Stomach (tissue), 9 donors: ENCODE measurements around the gene PPP1R1A. TPM values are rescaled to one million over a fixed set of nuclear protein-coding genes. Genes with fewer than 3 reads are reported as not detected.

Experiments used
- DNase-seq, 2 donors: peaks; one replicate each; pipeline versions ENCODE4 v3.0.0 to v3.0.0-alpha.2; 2013 to 2019
- H3K27ac ChIP-seq, 5 donors: fragments of 200-600 bp in 4 of 5; sonication (generic) in 4 of 5; one replicate each; pipeline ENCODE4 v1.5.1; 2013 to 2019; ENCODE audit warnings: mild to moderate bottlenecking in 1 of 5, moderate library complexity in 1 of 5
- H3K27me3 ChIP-seq, 3 donors: fragments of 200-600 bp; sonication (generic); one replicate each; pipeline ENCODE4 v1.5.1; 2017 to 2019; ENCODE audit warnings: mixed run types in 1 of 3
- H3K36me3 ChIP-seq, 4 donors: fragments of 200-600 bp; sonication (generic); 1 replicate in 3 of 4; 2 replicates in 1 of 4; pipeline ENCODE4 v1.5.1; 2016 to 2019
- H3K4me1 ChIP-seq, 4 donors: fragments of 200-600 bp; sonication (generic); one replicate each; pipeline ENCODE4 v1.5.1; 2016 to 2019
- H3K4me3 ChIP-seq, 4 donors: fragments of 200-600 bp; sonication (generic) in 3 of 4; one replicate each; pipeline ENCODE4 v1.5.1; 2016 to 2019; ENCODE audit warnings: mild to moderate bottlenecking in 1 of 4
- H3K9me3 ChIP-seq, 4 donors: fragments of 200-600 bp; sonication (generic); one replicate each; pipeline ENCODE4 v1.5.1; 2016 to 2019
- EP300 ChIP-seq: sonication (generic); formaldehyde crosslinking; IDR thresholded peaks from one replicate; pipeline ENCODE4 v1.6.1; 2017; ENCODE audit warnings: antibody characterized with exemption
- POLR2A ChIP-seq, 4 donors: fragments of 450-650 bp; IDR thresholded peaks; one replicate each; pipeline ENCODE4 v1.6.1; 2016; ENCODE audit warnings: antibody characterized with exemption in 4 of 4, control low read depth in 2 of 4, mild to moderate bottlenecking in 1 of 4, moderate library complexity in 1 of 4
- POLR2AphosphoS5 ChIP-seq, 3 donors: sonication (generic); formaldehyde crosslinking; IDR thresholded peaks; one replicate each; pipeline ENCODE4 v1.6.1; 2016; ENCODE audit warnings: antibody characterized with exemption in 3 of 3
- WGBS, 5 donors: extraction: QIAGEN DNeasy Blood & Tissue Kit in 3 of 5; methylation state at CpG; one replicate each; pipeline versions ENCODE4 v1.1.5 to v1.1.7; 2013 to 2018; 5-methylcytosine and 5-hydroxymethylcytosine counted together
- intact Hi-C: fragments of 100-400 bp; cut with DNase I; formaldehyde crosslinking; loops from one replicate; pipeline ENCODE4 v1.15.1; 2023; ENCODE audit warnings: low total_unique reads
- polyA plus RNA-seq, 3 donors: library from polyadenylated mRNA; stranded (reverse); fragments of 200-250 nt; gene quantifications; one replicate each; pipeline ENCODE4 v1.2.3, GENCODE V29; 2013
- total RNA-seq, 5 donors: library from RNA; depleted of rRNA; stranded (reverse); fragments of >200 nt; gene quantifications; one replicate each; pipeline versions ENCODE4 v1.1.0 to v1.2.3, GENCODE V29; 2014 to 2016
- TF ChIP-seq, protein P1 (sequence below), 7 experiments: fragments of 450-650 bp in 4 of 7; fragments of 200-600 bp in 3 of 7; sonication (generic) in 3 of 7; IDR thresholded peaks; one replicate each; pipeline ENCODE4 v1.5.1; 2016 to 2019; ENCODE audit warnings: antibody characterized with exemption in 7 of 7, control low read depth in 2 of 7, mild to moderate bottlenecking in 1 of 7
- donor health status: healthy with polysubstance abuse.
- donor health status: Bipolar disorder and iron deficiency.
- donor health status: healthy.

PPP1R1A gene
- total and polyA plus RNA-seq, 8 donors, result 2.6 to 313 (median 5.9) TPM; not detected in 1

DNA sequence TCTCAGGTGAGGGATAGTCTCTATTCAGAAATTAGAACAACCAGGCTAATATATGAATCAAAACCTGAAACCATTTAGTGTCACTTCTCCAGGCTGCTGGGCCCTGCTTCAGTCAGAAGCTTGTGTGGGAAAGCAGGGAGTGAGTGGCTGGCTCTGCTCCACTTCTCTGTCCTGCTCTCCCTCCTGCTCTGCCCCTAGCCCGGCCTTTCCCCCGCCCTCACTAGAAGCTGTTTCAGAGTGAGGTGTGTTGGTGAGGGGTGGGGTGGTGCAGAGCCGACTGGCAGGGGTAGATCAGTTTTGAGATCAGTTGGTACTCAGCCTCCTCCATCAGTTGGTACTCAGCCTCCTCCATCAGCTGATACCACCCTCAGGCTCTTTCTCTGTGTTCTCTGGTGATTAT lies 7.0 kb upstream of the PPP1R1A start:
- TF ChIP-seq POLR2AphosphoS5 (IDR thresholded peaks at IDR 0.05), result no peak
- TF ChIP-seq, protein P1, sequence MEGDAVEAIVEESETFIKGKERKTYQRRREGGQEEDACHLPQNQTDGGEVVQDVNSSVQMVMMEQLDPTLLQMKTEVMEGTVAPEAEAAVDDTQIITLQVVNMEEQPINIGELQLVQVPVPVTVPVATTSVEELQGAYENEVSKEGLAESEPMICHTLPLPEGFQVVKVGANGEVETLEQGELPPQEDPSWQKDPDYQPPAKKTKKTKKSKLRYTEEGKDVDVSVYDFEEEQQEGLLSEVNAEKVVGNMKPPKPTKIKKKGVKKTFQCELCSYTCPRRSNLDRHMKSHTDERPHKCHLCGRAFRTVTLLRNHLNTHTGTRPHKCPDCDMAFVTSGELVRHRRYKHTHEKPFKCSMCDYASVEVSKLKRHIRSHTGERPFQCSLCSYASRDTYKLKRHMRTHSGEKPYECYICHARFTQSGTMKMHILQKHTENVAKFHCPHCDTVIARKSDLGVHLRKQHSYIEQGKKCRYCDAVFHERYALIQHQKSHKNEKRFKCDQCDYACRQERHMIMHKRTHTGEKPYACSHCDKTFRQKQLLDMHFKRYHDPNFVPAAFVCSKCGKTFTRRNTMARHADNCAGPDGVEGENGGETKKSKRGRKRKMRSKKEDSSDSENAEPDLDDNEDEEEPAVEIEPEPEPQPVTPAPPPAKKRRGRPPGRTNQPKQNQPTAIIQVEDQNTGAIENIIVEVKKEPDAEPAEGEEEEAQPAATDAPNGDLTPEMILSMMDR (IDR thresholded peaks at IDR 0.05), result no peak
- Histone ChIP-seq H3K4me1 (peaks cover 0 to 23% (median 8%) of the 10 kb centered on the region in 4 donors), H3K4me3 (no peak overlapping the region), H3K27me3 (peaks cover 0 to under 1% (median 0%) of the 10 kb centered on the region in 3 donors), H3K27ac (no peak overlapping the region), H3K36me3 (no peaks in the 10 kb centered on the region), H3K9me3 (no peaks in the 10 kb centered on the region)
- WGBS, 5 donors, result 68 to 87% (median 73%) methylated on average over 3 of the region's 3 CpGs
- intact Hi-C loops, result no loop called here
- no peak for DNase-seq

DNA sequence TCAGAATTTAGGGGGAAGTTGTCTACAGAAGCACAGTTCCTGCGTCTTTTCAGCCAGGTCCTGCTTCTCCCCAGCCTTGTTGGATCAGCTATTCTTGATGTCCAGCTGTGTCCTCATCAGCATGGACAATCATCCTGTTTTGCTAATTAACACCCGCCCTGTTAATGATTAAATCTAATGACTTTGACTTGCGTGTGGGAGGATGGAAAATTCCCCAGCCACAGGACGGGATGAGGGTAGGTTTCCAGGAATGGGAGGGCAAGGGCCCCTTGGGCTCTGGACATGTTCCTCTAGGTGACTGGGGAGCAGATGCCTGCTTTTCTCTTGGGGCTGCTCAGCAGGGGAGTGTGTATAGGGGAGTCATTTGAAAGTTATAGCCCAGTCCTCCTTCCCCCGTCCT lies 5.3 kb upstream of the PPP1R1A start:
- no peak overlapping the region for H3K27ac ChIP-seq
- H3K36me3 ChIP-seq, result no peaks in the 10 kb centered on the region
- H3K27me3 ChIP-seq, result peaks cover 0 to 14% (median 5%) of the 10 kb centered on the region in 3 donors
- no peak for TF ChIP-seq POLR2AphosphoS5 (IDR thresholded peaks at IDR 0.05)
- TF ChIP-seq POLR2A (IDR thresholded peaks at IDR 0.05), result no peak
- no peak for TF ChIP-seq EP300
- TF ChIP-seq, protein P1 (IDR thresholded peaks at IDR 0.05), result no peak
- intact Hi-C loops, result no loop called here
- WGBS, 5 donors, result 50 to 72% (median 57%) methylated on average over 5 of the region's 5 CpGs
- no peaks in the 10 kb centered on the region for H3K9me3 ChIP-seq
- H3K4me1 ChIP-seq, result peaks cover 5 to 33% (median 14%) of the 10 kb centered on the region in 4 donors
- DNase-seq, result no peak
- no peak overlapping the region for H3K4me3 ChIP-seq

DNA sequence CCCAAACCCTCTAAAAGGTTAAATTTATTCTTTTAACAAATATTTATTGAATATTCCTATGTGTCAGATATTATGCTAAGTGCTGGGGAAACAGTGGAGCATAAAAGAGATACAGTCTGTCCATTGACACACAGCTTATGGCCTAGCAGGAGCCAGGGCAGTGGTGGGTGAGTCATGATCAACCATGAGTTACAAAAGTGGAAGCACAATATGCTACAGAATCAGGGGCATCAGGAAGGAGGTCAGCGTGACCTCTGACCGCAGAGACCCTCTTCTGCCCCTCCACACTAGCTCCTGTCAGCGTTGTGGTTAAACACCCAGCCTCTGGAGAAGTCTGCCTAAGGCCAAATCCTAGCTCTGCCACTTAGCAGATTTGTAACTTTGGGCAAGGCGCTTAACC lies 4.7 kb upstream of the PPP1R1A start:
- WGBS, 5 donors, result 70 to 81% (median 73%) methylated on average over 4 of the region's 4 CpGs
- H3K36me3 ChIP-seq, result no peaks in the 10 kb centered on the region
- DNase-seq, result no peak
- intact Hi-C loops, result no loop called here
- H3K4me3 ChIP-seq, result no peak overlapping the region
- peaks cover 9 to 36% (median 19%) of the 10 kb centered on the region in 4 donors for H3K4me1 ChIP-seq
- H3K27ac ChIP-seq, result no peak overlapping the region
- TF ChIP-seq, protein P1 (IDR thresholded peaks at IDR 0.05), result no peak
- TF ChIP-seq EP300, result no peak
- no peak for TF ChIP-seq POLR2A (IDR thresholded peaks at IDR 0.05)
- no peak for TF ChIP-seq POLR2AphosphoS5 (IDR thresholded peaks at IDR 0.05)
- peaks cover 0 to 20% (median 11%) of the 10 kb centered on the region in 3 donors for H3K27me3 ChIP-seq
- no peaks in the 10 kb centered on the region for H3K9me3 ChIP-seq

DNA sequence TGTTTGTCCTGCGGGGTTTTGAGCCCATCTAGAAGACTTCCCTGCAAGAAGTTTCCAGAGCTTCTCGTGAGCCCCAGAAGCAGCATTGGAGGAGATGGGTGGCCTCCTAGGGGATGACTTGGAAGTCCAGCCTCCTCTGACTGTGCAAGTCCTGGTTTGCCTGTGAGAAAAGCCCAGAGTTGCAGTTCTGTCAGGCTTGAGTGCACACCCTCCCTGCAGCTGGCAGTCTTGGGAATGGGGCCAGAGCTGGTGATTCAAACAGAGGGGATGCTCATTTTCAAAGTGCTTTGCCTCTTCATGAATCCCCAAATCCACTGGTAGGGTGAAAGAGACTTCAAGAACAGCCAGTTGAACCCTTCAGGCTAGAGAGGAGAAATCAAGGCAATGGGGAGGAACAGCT lies 3.9 kb upstream of the PPP1R1A start:
- Histone ChIP-seq H3K4me1 (peaks cover 15 to 44% (median 27%) of the 10 kb centered on the region in 4 donors), H3K27me3 (peaks cover 0 to 28% (median 17%) of the 10 kb centered on the region in 3 donors), H3K4me3 (no peak overlapping the region), H3K36me3 (no peaks in the 10 kb centered on the region), H3K9me3 (no peaks in the 10 kb centered on the region), H3K27ac (no peak overlapping the region)
- TF ChIP-seq EP300, result no peak
- no peak for TF ChIP-seq POLR2A (IDR thresholded peaks at IDR 0.05)
- no peak for TF ChIP-seq POLR2AphosphoS5 (IDR thresholded peaks at IDR 0.05)
- 65 to 91% (median 82%) methylated on average over 2 of the region's 2 CpGs for WGBS, 5 donors
- DNase-seq, result no peak
- intact Hi-C loops, result no loop called here

DNA sequence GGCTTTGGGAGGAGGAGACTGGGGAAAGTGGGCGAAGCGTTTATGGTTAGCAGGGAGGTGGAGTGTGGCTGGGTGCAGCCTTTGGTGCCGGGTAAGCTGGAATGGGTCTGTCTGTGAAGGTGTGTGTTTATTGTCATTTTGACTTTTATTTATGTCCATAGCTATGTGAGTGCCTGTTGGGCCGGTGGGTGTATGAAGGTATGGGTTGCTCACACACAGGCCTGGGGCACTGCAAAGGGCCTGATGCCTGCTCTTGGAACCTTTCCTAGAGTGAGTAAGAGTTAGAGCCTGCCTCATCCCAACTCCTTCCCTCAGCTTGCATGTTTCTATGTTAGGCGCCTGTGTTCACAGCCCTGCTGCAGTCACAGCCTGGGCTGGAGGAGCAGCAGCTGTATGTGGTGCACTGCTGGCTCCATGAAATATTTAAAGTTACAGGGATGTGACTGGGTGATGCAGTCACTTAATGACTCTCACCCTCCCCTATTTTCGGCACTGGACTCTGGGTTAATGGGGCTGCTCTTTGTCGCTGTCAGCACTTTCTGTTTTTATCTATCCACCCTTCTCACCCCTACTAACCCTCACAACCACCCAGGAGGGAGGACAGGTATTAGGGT lies 2.6 kb upstream of the PPP1R1A start:
- H3K36me3 ChIP-seq, result no peaks in the 10 kb centered on the region
- peak overlapping the region in 2 of 5 donors; percentile 30 to 60 for H3K27ac ChIP-seq
- 43 to 54% (median 51%) methylated on average over 7 of the region's 7 CpGs for WGBS, 5 donors
- no peak overlapping the region for H3K4me3 ChIP-seq
- peaks cover 15 to 46% (median 31%) of the 10 kb centered on the region in 4 donors for H3K4me1 ChIP-seq
- TF ChIP-seq EP300, result no peak
- TF ChIP-seq, protein P1 (IDR thresholded peaks at IDR 0.05), result no peak
- TF ChIP-seq POLR2AphosphoS5 (IDR thresholded peaks at IDR 0.05), result no peak
- TF ChIP-seq POLR2A (IDR thresholded peaks at IDR 0.05), result no peak
- intact Hi-C loops, result no loop called here
- no peaks in the 10 kb centered on the region for H3K9me3 ChIP-seq
- peaks cover 0 to 36% (median 17%) of the 10 kb centered on the region in 3 donors for H3K27me3 ChIP-seq
- peak in 1 of 2 donors; percentile 55 for DNase-seq
